Upper lobe of left lung (tissue), 6 donors: ENCODE results near the gene TTC22. TPM values are rescaled to one million over a fixed set of nuclear protein-coding genes. Genes with fewer than 3 reads are reported as not detected.

Experiments used
- ATAC-seq, 2 donors: fragments of 200-7000 bp; cut with Tn5 transposase; one replicate each; pipeline ENCODE4 v1.9.1; 2022; ENCODE audit warnings: mild to moderate bottlenecking in 2 of 2, moderate library complexity in 2 of 2; ENCODE audit not compliant: low FRiP score in 2 of 2
- DNase-seq, 2 donors: peaks; one replicate each; pipeline ENCODE4 v3.0.0-alpha.2; 2019 to 2020
- H3K27ac ChIP-seq, 4 donors: fragments of 200-600 bp; sonication (generic); one replicate each; pipeline ENCODE4 v1.5.1; 2016 to 2019
- H3K27me3 ChIP-seq, 4 donors: fragments of 200-600 bp; sonication (generic); one replicate each; pipeline ENCODE4 v1.5.1; 2017 to 2019
- H3K36me3 ChIP-seq, 4 donors: fragments of 200-600 bp; sonication (generic); one replicate each; pipeline ENCODE4 v1.5.1; 2016 to 2019
- H3K4me1 ChIP-seq, 4 donors: fragments of 200-600 bp; sonication (generic); one replicate each; pipeline ENCODE4 v1.5.1; 2018 to 2019
- H3K4me3 ChIP-seq, 4 donors: fragments of 200-600 bp; sonication (generic); one replicate each; pipeline ENCODE4 v1.5.1; 2017 to 2019; ENCODE audit warnings: mild to moderate bottlenecking in 2 of 4, moderate library complexity in 1 of 4
- H3K9me3 ChIP-seq, 4 donors: fragments of 200-600 bp; sonication (generic); one replicate each; pipeline ENCODE4 v1.5.1; 2018 to 2019
- EP300 ChIP-seq, 4 donors: sonication (generic); formaldehyde crosslinking; IDR thresholded peaks; one replicate each; pipeline ENCODE4 v1.5.1; 2017; ENCODE audit warnings: antibody characterized with exemption in 4 of 4, control low read depth in 2 of 4
- POLR2A ChIP-seq, 4 donors: fragments of 450-650 bp; IDR thresholded peaks; one replicate each; pipeline ENCODE4 v1.5.1; 2016 to 2017; ENCODE audit warnings: antibody characterized with exemption in 4 of 4, mild to moderate bottlenecking in 2 of 4
- POLR2AphosphoS5 ChIP-seq, 2 donors: sonication (generic); formaldehyde crosslinking; IDR thresholded peaks; one replicate each; pipeline ENCODE4 v1.5.1; 2017; ENCODE audit warnings: antibody characterized with exemption in 2 of 2
- WGBS, 2 donors: methylation state at CpG; one replicate each; pipeline ENCODE4 v1.1.5; 2017 to 2018; 5-methylcytosine and 5-hydroxymethylcytosine counted together
- total RNA-seq, 6 donors: library from RNA; depleted of rRNA in 4 of 6; stranded (reverse); fragments of >200 nt in 4 of 6; gene quantifications; one replicate each; pipeline versions ENCODE4 v1.1.0 to v1.2.1, GENCODE V29; 2016 to 2021
- TF ChIP-seq, protein P1 (sequence below), 6 experiments: fragments of 450-650 bp in 4 of 6; fragments of 200-600 bp in 2 of 6; sonication (generic) in 2 of 6; IDR thresholded peaks; one replicate each; pipeline ENCODE4 v1.5.1; 2016 to 2019; ENCODE audit warnings: antibody characterized with exemption in 6 of 6
- donor health status: DM: no; HTN: no; CAD: no; lungs with moderate emphysema.
- donor health status: DM: no; HTN: yes; CAD: no; lungs with severe emphysema.

The TTC22 gene
- total RNA-seq, 6 donors from 2014 or later = 6.9 to 15.7 (median 12.1) TPM

DNA sequence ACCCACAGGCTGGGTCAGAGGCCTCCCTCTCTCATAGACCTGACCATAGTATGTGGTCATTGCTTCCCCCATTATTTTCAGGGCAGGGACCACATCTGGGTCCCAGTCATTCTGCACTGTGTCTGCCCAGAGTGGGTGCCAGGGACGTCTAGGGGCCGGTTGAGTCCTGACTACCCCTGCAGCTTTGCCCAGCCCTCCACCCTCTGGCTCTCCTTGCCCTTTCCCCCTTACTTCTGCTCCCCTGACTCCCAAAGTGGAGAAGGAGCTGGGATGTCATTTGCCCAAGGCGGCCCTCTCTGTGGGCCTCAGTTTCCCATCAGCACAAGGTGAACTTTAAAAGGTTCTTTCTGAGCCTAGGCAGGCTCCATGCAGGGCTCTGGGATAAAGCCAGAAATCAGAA, 4.3 kb upstream of the TTC22 start:
- no peak overlapping the region for H3K4me3 ChIP-seq
- ATAC-seq = no peak
- no peak for TF ChIP-seq POLR2A (IDR thresholded peaks at IDR 0.05)
- TF ChIP-seq, protein P1, sequence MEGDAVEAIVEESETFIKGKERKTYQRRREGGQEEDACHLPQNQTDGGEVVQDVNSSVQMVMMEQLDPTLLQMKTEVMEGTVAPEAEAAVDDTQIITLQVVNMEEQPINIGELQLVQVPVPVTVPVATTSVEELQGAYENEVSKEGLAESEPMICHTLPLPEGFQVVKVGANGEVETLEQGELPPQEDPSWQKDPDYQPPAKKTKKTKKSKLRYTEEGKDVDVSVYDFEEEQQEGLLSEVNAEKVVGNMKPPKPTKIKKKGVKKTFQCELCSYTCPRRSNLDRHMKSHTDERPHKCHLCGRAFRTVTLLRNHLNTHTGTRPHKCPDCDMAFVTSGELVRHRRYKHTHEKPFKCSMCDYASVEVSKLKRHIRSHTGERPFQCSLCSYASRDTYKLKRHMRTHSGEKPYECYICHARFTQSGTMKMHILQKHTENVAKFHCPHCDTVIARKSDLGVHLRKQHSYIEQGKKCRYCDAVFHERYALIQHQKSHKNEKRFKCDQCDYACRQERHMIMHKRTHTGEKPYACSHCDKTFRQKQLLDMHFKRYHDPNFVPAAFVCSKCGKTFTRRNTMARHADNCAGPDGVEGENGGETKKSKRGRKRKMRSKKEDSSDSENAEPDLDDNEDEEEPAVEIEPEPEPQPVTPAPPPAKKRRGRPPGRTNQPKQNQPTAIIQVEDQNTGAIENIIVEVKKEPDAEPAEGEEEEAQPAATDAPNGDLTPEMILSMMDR (IDR thresholded peaks at IDR 0.05) = no peak
- no peak for TF ChIP-seq POLR2AphosphoS5 (IDR thresholded peaks at IDR 0.05)
- no peak for TF ChIP-seq EP300 (IDR thresholded peaks at IDR 0.05)
- 78 to 97% methylated on average over 3 of the region's 3 CpGs for WGBS, 2 donors
- no peaks in the 10 kb centered on the region for H3K9me3 ChIP-seq
- no peak overlapping the region for H3K27ac ChIP-seq
- no peaks in the 10 kb centered on the region for H3K27me3 ChIP-seq
- H3K4me1 ChIP-seq = peaks cover 4 to 15% (median 11%) of the 10 kb centered on the region in 4 donors
- no peaks in the 10 kb centered on the region for H3K36me3 ChIP-seq
- no peak for DNase-seq

DNA sequence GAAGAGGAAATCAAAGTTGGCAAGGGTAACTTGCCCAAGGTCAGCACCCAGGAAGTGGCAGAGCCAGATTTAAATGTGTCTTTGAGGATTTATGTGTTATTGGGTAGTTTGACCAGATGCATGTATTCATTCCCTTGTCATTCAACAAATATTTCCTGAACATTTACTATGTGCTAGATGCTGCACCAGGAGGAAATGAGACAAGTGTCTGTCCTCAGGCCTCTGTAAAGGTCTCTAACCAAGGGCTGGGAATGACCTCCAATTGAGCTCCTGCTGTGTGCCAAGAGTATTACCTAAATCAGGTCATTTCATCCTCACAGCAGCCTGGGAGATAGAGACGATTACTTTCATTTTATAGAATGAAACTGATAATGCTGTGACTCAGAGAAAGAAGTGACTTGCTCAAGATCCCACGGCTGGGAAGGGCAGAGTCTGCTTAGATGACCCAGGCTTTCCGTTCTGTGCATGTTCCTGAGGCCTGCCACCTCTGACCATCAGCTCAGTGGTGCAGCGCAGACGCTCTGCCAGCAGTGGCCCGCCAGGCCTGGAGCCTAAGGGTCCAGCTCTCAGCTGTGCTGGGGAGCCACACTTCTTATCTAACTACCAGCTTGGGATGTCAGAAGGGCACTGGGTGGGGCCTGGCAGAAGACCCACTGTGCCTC, 3.5 kb upstream of the TTC22 start:
- H3K4me3 ChIP-seq = no peak overlapping the region
- peaks cover 4 to 21% (median 16%) of the 10 kb centered on the region in 4 donors for H3K4me1 ChIP-seq
- WGBS, 2 donors = 71 to 79% methylated on average over 5 to 6 of the region's 6 CpGs
- no peaks in the 10 kb centered on the region for H3K36me3 ChIP-seq
- no peaks in the 10 kb centered on the region for H3K27me3 ChIP-seq
- no peaks in the 10 kb centered on the region for H3K9me3 ChIP-seq
- DNase-seq (peak in 1 of 2 donors; percentile 34), ATAC-seq (no peak)
- H3K27ac ChIP-seq = no peak overlapping the region
- TF ChIP-seq EP300 (IDR thresholded peaks at IDR 0.05) (no peak), POLR2A (IDR thresholded peaks at IDR 0.05) (no peak), POLR2AphosphoS5 (IDR thresholded peaks at IDR 0.05) (no peak)
- TF ChIP-seq, protein P1 (IDR thresholded peaks at IDR 0.05) = no peak

DNA sequence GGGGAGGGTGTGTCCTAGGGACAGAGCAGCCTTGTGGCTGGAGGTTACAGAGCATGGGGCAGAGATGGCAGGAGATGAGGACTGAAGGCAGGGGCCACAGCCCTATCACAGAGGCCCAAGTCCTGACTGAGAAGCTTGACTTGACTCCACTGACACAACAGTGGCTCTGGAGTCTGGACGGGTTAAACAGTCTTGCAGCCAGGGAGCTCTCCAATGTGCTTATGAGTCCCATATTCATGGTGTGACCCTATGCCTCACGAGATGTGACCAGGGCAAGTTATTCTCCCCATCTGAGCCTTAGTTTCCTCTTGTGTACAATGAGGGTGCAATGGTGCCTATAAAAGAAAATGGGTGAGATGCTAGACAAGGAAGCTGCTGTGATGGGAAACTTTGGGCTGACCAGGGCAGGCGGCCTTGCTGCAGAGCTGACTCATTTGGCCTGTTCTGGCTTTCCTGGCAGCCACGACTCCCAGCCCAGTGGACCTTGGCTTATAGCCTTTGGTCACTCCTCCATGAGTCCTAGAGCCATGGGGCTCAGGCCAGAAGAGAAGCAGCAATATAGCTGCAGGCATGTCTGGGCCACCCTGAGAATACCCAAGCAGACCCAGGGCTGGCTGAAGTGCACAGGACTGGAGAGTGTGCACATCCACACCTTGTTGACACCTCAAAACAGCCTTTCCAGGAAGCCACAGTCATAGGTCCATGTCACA, 2.8 kb upstream of the TTC22 start:
- Histone ChIP-seq H3K27me3 (no peaks in the 10 kb centered on the region), H3K27ac (no peak overlapping the region), H3K9me3 (no peaks in the 10 kb centered on the region), H3K4me3 (no peak overlapping the region), H3K36me3 (no peaks in the 10 kb centered on the region), H3K4me1 (peaks cover 4 to 28% (median 22%) of the 10 kb centered on the region in 4 donors)
- peak in 1 of 2 donors; percentile 76 for ATAC-seq
- DNase-seq = no peak
- WGBS, 2 donors = 59 to 83% methylated on average over 3 to 4 of the region's 4 CpGs
- TF ChIP-seq EP300 (IDR thresholded peaks at IDR 0.05) = no peak
- TF ChIP-seq, protein P1 (IDR thresholded peaks at IDR 0.05) = no peak
- TF ChIP-seq POLR2A (IDR thresholded peaks at IDR 0.05) = no peak
- no peak for TF ChIP-seq POLR2AphosphoS5 (IDR thresholded peaks at IDR 0.05)

DNA sequence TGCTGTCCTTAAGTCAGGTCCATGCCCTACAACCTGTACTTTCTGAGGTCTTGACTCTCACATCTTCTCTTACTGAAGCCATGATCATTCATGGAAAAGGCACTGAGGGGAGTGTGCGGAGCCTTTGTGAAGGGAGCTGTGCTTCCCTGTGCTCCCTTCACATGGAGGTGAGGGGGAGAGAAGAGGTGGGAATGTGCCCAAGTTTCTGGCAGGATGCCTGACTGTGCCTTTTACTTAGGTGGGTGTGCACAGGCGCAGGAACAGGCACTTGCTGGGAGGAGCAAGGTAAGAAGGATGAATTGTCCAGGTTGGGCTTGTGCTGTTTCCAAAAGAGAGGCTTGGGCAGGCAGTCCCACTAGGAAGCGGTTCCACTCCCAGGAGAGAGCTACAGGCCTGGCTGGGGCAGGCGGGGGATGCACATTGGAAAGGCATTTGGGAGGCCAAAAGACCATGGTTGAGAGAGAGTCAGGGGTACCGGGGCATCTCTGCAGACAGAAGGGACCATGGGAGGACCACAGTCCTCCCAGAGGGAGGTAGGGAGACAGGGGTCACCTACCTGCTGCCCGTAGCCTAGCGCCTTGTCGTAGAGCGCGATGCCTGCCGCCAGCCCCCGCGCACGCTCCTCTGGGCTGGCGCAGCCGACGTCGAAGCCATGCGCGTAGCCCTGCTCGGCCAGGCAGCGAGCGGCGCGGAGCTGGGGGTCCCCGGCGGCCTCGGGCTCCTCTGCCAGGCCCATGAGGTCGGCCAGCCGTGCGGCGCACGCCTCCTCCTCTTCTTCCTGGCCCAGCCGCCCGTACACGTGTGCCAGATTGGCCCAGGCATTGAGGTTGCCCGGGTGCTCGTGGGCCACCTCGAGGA, 853 bp downstream of the TTC22 start:
- Histone ChIP-seq H3K36me3 (no peaks in the 10 kb centered on the region), H3K4me1 (peaks cover 4 to 31% (median 23%) of the 10 kb centered on the region in 4 donors), H3K27ac (peak overlapping the region; percentile 56 to 77 (median 69)), H3K27me3 (no peaks in the 10 kb centered on the region), H3K9me3 (no peaks in the 10 kb centered on the region), H3K4me3 (peak overlapping the region; percentile 19 to 62 (median 50))
- DNase-seq (no peak), ATAC-seq (peak in 1 of 2 donors; percentile 6)
- WGBS, 2 donors = 48 to 69% methylated on average over 5 to 37 of the region's 39 CpGs
- no peak for TF ChIP-seq EP300 (IDR thresholded peaks at IDR 0.05)
- TF ChIP-seq, protein P1 (IDR thresholded peaks at IDR 0.05) = no peak
- no peak for TF ChIP-seq POLR2AphosphoS5 (IDR thresholded peaks at IDR 0.05)
- no peak for TF ChIP-seq POLR2A (IDR thresholded peaks at IDR 0.05)
